Left colon (tissue), 2 donors: ENCODE results near the gene KLHL9. TPM values are rescaled to one million over a fixed set of nuclear protein-coding genes. Genes with fewer than 3 reads are reported as not detected.
A peak's percentile ranks its signal among the peaks of the same experiment; 100 is the strongest.

Experiments
- ATAC-seq: fragments of 200-7000 bp; cut with Tn5 transposase; one replicate; pipeline ENCODE4 v1.9.1; 2020; ENCODE audit warnings: mild to moderate bottlenecking, moderate library complexity
- DNase-seq, 2 donors: peaks; one replicate each; pipeline ENCODE4 v3.0.0-alpha.2; 2020
- intact Hi-C, 2 donors: fragments of 100-400 bp; cut with DNase I in 1 of 2; cut with micrococcal nuclease in 1 of 2; formaldehyde crosslinking; loops; one replicate each; pipeline versions ENCODE4 v1.11.2 to v1.14.0; 2022; cut with DNase I, micrococcal nuclease
- total RNA-seq, 2 donors: library from RNA; stranded (reverse); fragmentation: NEBNext Ultra II Directional; extraction: Animal tissue kit (Norgen Biotek cat#: 25700); gene quantifications; one replicate each; pipeline ENCODE4 v1.2.1, GENCODE V29; 2021
- donor health status: DM: no; HTN: no; CAD: no.
- donor health status: DM: yes; HTN: yes; CAD: no.

Gene KLHL9
- total RNA-seq, 2 donors from 2014 or later = 19.0 to 23.7 TPM

DNA sequence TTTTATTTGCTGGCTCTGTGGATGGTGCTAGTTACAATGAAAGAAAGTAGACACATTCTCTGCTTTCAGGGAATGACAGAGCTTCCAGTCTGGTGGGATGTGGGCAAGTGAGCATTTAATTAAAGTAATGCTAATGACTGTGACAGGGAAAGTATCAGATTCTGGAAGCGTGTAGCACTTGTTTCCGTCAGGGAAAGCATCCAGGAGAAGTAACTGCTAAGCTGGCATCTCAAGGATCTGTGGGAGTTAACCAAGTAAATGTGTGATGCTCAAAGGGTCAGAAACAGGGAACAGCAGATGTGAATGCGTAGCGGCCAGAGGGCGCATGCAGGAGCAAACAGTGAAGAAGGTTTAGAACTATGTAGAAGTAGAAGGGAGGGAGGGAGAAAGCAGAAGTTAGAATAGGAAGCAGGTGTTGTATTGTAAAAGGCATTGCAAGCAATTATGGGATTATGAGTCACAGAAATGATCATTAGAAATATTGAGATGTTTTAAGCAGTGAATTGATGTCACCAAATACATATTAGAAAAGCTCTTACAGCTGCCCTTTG is 12.2 kb downstream of the KLHL9 start:
- ATAC-seq = no peak
- intact Hi-C loops = loop anchor here in 1 of 2 donors (10.0 kb wide), 1 partner anchor 132 kb away; no protein-coding TSS in a partner anchor
- no peak for DNase-seq

- no peak for ATAC-seq
- intact Hi-C loops = loop anchor here in 1 of 2 donors (10.0 kb wide), 1 partner anchor 134 kb away; no protein-coding TSS in a partner anchor
- DNase-seq = no peak
Measured at GRCh38 chr9:21320465-21320864, 14.7 kb downstream of the KLHL9 start.

GRCh38 chr9:21317956-21318923 is 17.0 kb downstream of the KLHL9 start:
- peak; percentile 85 for ATAC-seq
- DNase-seq = peak in 1 of 2 donors; percentile 36
- intact Hi-C loops = loop anchor here in 1 of 2 donors (5.0 kb wide), 1 partner anchor 469 kb away; no protein-coding TSS in a partner anchor

DNA sequence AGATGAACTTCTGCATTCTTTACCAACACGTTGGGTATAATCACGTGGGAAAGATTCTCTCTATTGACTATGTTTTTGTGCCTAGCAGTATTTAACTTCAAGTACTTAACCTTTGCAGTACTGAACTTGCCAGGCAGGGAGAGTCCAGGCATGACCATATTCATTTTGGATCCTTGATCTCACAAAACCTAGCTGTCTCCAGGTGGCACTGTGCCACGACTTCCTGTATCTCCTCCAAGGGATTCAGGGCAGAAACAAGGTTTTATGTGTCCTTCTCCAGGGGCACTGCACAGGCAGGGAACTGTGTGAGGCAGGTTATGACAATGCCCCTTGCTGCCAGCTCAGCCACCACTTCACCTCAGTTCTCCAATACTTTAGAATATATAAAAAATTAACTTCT is 18.3 kb downstream of the KLHL9 start:
- DNase-seq (peak in 1 of 2 donors; percentile 10), ATAC-seq (peak; percentile 30)
- intact Hi-C loops = loop anchor here in 1 of 2 donors (5.0 kb wide), 1 partner anchor 470 kb away; no protein-coding TSS in a partner anchor

- DNase-seq = no peak
- intact Hi-C loops = loop anchor here in 1 of 2 donors (5.0 kb wide), 1 partner anchor 471 kb away; no protein-coding TSS in a partner anchor
- no peak for ATAC-seq
Measured at GRCh38 chr9:21316032-21316842, 19.0 kb downstream of the KLHL9 start.

- intact Hi-C loops = no loop called here
- ATAC-seq (no peak), DNase-seq (no peak)
Measured at GRCh38 chr9:21314152-21314551, 21.1 kb downstream of the KLHL9 start.

GRCh38 chr9:21311889-21312288 is 23.3 kb downstream of the KLHL9 start:
- no peak for DNase-seq
- intact Hi-C loops = no loop called here
- no peak for ATAC-seq

DNA sequence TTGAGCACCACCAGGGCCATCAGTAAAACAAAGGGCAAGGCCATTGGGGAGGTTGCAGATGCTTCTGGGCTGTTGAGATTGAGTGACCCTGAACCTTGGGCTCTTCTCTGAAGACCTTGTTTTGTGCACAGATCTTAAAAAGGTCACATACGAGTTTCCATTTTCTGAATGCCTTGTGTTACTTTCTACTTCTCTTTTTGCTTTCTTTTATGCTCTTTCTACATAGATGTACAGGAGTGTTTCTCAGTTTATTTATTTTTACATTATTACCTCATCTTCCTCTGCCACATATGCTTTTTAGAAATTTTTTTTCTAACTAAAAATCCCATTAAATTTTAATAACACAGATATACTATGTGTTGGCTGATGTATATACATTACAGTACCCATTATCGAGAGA is 30.0 kb downstream of the KLHL9 start, which contains the start of gene IFNA5:
TSS of gene IFNA5 (minus strand) at position 101 of the 400 bp plus-strand sequence. CDS start at position 44, 57 bp downstream.
- intact Hi-C loops = no loop called here
- no peak for ATAC-seq
- no peak for DNase-seq

- intact Hi-C loops = no loop called here
- no peak for ATAC-seq
- DNase-seq = no peak
Measured at GRCh38 chr9:21295992-21296391, 39.2 kb downstream of the KLHL9 start.

DNA sequence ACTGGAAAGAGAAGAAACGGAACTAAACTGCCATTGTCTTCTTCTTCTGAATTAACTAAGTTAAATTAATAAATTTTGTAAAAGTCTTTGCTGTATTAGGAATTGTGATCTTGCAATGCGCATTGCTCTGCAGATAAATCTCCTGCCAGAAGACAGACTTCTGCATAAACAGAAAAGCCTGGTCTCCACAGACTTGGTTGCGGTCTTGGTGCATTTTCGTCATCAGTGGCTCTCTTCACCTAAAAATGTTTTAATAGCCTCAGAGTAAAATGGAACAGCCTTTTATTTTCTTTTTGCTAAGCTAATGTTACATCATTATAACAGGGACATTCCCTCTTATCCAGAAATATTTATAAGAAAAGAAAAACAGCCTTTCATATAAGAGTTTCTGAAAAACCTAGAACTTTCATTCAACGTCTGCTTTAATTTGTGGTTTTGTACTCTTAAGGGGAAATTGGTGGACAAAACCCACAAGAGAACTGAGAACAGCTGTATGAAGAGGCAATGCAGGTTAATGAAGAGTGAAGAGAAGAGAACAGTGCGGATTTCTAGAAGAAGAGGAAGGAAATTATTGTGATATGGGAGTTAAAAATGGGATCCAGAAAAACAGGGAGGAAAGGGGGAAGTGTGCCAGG is 40.2 kb downstream of the KLHL9 start:
- no peak for DNase-seq

DNA sequence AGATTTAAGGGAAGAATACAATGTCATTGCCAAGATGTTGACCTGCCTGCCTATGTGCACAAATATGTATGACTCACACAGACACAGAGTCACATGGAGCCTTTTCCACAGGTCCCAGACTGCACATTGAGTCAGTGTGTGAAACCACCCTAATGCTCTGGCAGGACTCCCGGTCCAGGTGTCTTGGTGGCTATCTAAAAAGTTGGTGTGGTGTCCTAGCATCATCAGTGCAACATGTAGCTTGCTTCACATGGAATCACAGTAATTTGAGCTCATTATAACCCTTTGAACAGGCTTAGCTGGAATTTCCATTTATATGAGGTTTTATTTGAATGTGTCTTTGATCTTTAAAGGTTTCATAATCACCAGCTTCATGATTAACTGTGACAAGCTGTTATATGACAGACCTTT is 40.8 kb downstream of the KLHL9 start:
- DNase-seq (no peak), ATAC-seq (no peak)
- intact Hi-C loops = no loop called here

More for the DNA sequence above, 40.2 kb downstream of the KLHL9 start:
- intact Hi-C loops = no loop called here
- ATAC-seq = no peak

DNA sequence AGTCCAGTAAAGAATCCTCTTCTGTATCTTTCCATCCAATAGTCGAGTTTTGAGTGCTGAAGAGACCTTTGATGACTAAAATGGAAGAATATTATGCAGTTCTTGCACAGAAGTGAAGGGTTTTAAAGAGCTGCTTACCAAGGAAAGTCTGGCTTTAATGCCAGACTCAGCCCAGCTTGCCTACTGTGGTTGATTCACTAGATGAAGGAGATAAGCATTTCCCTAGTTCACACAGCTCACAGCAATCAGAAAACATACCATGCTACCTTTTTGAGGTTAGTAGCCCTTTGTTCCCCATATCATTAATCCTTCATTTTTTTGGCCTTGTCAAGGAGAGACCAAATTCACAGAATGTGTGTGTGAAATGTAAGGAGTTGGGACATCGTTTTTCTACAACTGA is 45.4 kb downstream of the KLHL9 start:
- ATAC-seq (no peak), DNase-seq (no peak)
- intact Hi-C loops = no loop called here

- ATAC-seq = no peak
- no peak for DNase-seq
- intact Hi-C loops = no loop called here
Measured at GRCh38 chr9:21287280-21287679, 47.9 kb downstream of the KLHL9 start.

DNA sequence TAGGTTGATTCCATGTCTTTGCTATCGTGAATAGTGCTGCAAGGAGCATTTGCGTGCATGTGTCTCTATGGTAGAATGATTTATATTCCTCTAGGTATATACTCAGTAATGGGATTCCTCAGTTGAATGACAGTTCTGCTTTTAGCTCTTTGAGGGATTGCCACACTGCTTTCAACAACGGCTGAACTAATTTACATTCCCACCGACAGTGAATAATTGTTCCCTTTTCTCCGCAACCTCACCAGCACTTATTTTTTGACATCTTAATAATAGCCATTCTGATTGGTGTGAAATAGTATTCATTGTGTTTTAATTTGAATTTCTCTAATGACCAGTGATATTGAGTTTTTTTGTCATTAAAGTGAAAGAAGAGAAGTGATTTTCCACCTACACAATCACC is 48.5 kb downstream of the KLHL9 start:
- intact Hi-C loops = no loop called here
- DNase-seq (no peak), ATAC-seq (no peak)

GRCh38 chr9:21286099-21286498 is 49.1 kb downstream of the KLHL9 start:
- intact Hi-C loops = no loop called here
- DNase-seq = no peak

GRCh38 chr9:21281275-21281674 is 53.9 kb downstream of the KLHL9 start:
- intact Hi-C loops = no loop called here
- DNase-seq = no peak
- no peak for ATAC-seq

More at GRCh38 chr9:21286099-21286498, 49.1 kb downstream of the KLHL9 start:
- ATAC-seq = no peak
